CD4-positive, alpha-beta memory T cell (primary cell): ENCODE results near the gene RIMBP2. TPM values are rescaled to one million over a fixed set of nuclear protein-coding genes. Genes with fewer than 3 reads are reported as not detected.
A peak's percentile ranks its signal among the peaks of the same experiment; 100 is the strongest.

Experiments
- CTCF ChIA-PET: fragments of 350-600 bp; sonication (Branson Sonifier 250); formaldehyde crosslinking; loops from one replicate; lab custom pipeline; 2021; ENCODE audit warnings: inconsistent platforms; ENCODE audit not compliant: partially characterized antibody; lab: Charles Lee
- POLR2A ChIA-PET: fragments of 350-600 bp; sonication (Branson Sonifier 250); formaldehyde crosslinking; loops from one replicate; lab custom pipeline; 2021; ENCODE audit not compliant: partially characterized antibody; lab: Charles Lee
- DNase-seq, 5 donors: peaks; one replicate each; pipeline versions ENCODE4 v3.0.0 to v3.0.0-alpha.2; 2020 to 2022; ENCODE audit warnings: mixed read lengths in 1 of 5
- H3K27ac ChIP-seq: one replicate; pipeline ENCODE4 v1.7.0; 2013; ENCODE audit warnings: low read depth, low read length
- H3K27me3 ChIP-seq: 2 replicates; pipeline ENCODE4 v1.7.0; 2013; ENCODE audit warnings: mild to moderate bottlenecking, low read length, moderate library complexity; ENCODE audit not compliant: insufficient read depth
- H3K36me3 ChIP-seq: 2 replicates; pipeline ENCODE4 v1.7.0; 2013; ENCODE audit warnings: mild to moderate bottlenecking, low read length, moderate library complexity; ENCODE audit not compliant: insufficient read depth
- H3K4me1 ChIP-seq: 2 replicates; pipeline ENCODE4 v1.7.0; 2013; ENCODE audit warnings: mild to moderate bottlenecking, low read length, moderate library complexity; ENCODE audit not compliant: insufficient read depth
- H3K4me3 ChIP-seq, 2 donors: one replicate each; pipeline ENCODE4 v1.7.0; 2013; ENCODE audit warnings: low read length in 2 of 2, mild to moderate bottlenecking in 1 of 2
- H3K9me3 ChIP-seq, 2 donors: one replicate each; pipeline ENCODE4 v1.7.0; 2013; ENCODE audit warnings: low read length in 2 of 2, control low read depth in 1 of 2; ENCODE audit not compliant: control insufficient read depth in 1 of 2
- H3K27ac Mint-ChIP-seq, 7 donors: one replicate each; pipeline ENCODE4 v1.8.0; 2020 to 2021; ENCODE audit warnings: mixed read lengths in 7 of 7, mild to moderate bottlenecking in 6 of 7, inconsistent platforms in 3 of 7, moderate library complexity in 3 of 7
- H3K27me3 Mint-ChIP-seq, 2 donors: one replicate each; pipeline ENCODE4 v1.8.0; 2020 to 2021; ENCODE audit warnings: mixed read lengths in 2 of 2
- H3K36me3 Mint-ChIP-seq, 2 donors: one replicate each; pipeline ENCODE4 v1.8.0; 2020 to 2021; ENCODE audit warnings: mixed read lengths in 2 of 2, inconsistent platforms in 1 of 2, mild to moderate bottlenecking in 1 of 2
- H3K4me1 Mint-ChIP-seq, 4 donors: one replicate each; pipeline ENCODE4 v1.8.0; 2020 to 2021; ENCODE audit warnings: mixed read lengths in 4 of 4, mild to moderate bottlenecking in 1 of 4
- H3K4me3 Mint-ChIP-seq, 8 donors: one replicate each; pipeline ENCODE4 v1.8.0; 2020 to 2021; ENCODE audit warnings: mixed read lengths in 8 of 8, mild to moderate bottlenecking in 7 of 8, moderate library complexity in 6 of 8, inconsistent platforms in 3 of 8
- H3K9me3 Mint-ChIP-seq, 8 donors: one replicate each; pipeline ENCODE4 v1.8.0; 2020 to 2021; ENCODE audit warnings: mixed read lengths in 8 of 8, mild to moderate bottlenecking in 5 of 8, inconsistent platforms in 3 of 8, moderate library complexity in 1 of 8
- intact Hi-C: fragments of 100-400 bp; cut with micrococcal nuclease; formaldehyde crosslinking; loops from one replicate; pipeline ENCODE4 v1.15.1; 2023
- polyA plus RNA-seq, 2 donors: library from polyadenylated mRNA; unstranded; fragments of 300-500 nt; fragmentation: Illumina TruSeq; gene quantifications; one replicate each; pipeline ENCODE4 v1.2.3, GENCODE V29; 2021
- total RNA-seq, 2 experiments: library from RNA; stranded (reverse); gene quantifications; one replicate each; pipeline ENCODE4 v1.2.3, GENCODE V29; 2021

The RIMBP2 gene
- total and polyA plus RNA-seq, 4 experiments from 2014 or later = 0.20 TPM; not detected in 3

- Histone ChIP-seq H3K4me1 (no peaks in the 10 kb centered on the region), H3K36me3 (no peaks in the 10 kb centered on the region), H3K27ac (no peak overlapping the region), H3K4me3 (no peak overlapping the region), H3K27me3 (no peaks in the 10 kb centered on the region), H3K9me3 (no peaks in the 10 kb centered on the region)
- H3K36me3 Mint-ChIP-seq = no peaks in the 10 kb centered on the region
- ChIA-PET CTCF (interaction anchor here (0.6 kb wide), 1 partner anchor 20 kb away, joined by 4 read pairs; no protein-coding TSS in a partner anchor), POLR2A (no interaction called here)
- peaks cover 0 to 5% (median 0%) of the 10 kb centered on the region in 8 donors for H3K9me3 Mint-ChIP-seq
- H3K27ac Mint-ChIP-seq = no peak overlapping the region
- intact Hi-C loops = no loop called here
- no peaks in the 10 kb centered on the region for H3K4me1 Mint-ChIP-seq
- DNase-seq = no peak
- H3K27me3 Mint-ChIP-seq = peaks cover 0 to 1% of the 10 kb centered on the region in 2 donors
- H3K4me3 Mint-ChIP-seq = no peak overlapping the region
Measured at GRCh38 chr12:130444061-130444460, 272.0 kb downstream of the RIMBP2 start.

DNA sequence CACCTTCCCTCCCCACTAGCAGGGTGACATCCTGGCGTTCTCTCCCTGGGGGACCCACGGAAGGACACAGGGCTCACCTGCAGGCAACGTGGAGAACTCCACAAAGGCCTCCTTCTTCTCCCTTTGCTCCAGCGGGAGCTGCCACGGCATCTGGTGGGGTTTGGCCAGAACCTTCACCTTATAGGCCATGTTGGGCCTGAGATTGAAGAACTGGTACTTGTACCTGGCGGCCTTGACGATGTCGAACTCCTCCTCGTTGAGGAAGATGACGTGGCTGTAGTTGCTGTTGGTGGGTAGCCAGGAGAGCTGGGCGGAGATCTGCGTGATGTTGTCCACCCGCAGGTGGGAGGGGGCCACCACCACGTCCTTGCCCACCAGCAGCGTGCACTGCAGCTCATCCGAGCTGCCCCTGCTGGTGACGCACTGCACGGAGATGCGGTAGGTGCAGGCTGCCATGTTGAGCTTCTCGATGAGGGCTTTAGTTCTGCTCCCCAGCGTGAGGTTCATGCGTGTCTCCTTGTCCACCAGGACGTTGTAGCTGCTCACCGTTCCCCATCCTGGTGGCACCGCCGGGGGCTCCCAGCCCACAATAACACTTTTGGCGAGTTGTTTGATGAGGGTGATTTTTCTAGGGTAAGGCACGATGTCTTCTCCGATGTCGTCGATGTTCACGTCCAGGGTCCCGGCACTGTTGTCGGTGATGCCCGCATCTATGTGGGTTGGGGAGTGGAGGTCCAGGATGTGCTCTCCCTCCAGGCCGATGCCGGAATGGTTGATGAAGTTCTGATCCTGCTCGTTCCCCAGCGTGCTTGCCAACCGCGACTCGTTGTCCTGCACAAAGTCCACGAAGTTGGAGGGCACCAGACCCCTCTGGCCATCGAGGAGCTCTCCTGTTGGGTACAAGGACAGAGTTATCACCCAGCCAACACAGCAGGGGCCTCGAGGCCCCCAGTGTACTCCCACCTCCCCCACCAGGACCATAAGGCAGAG lies 274.0 kb downstream of the RIMBP2 start:
- POLR2A ChIA-PET = no interaction called here
- H3K36me3 Mint-ChIP-seq = no peaks in the 10 kb centered on the region
- Histone ChIP-seq H3K27ac (no peak overlapping the region), H3K4me1 (no peaks in the 10 kb centered on the region), H3K9me3 (no peaks in the 10 kb centered on the region), H3K27me3 (no peaks in the 10 kb centered on the region), H3K36me3 (no peaks in the 10 kb centered on the region), H3K4me3 (no peak overlapping the region)
- no peak overlapping the region for H3K4me3 Mint-ChIP-seq
- peaks cover 0 to 1% of the 10 kb centered on the region in 2 donors for H3K27me3 Mint-ChIP-seq
- intact Hi-C loops = no loop called here
- no peak overlapping the region for H3K27ac Mint-ChIP-seq
- no peak for DNase-seq
- no peaks in the 10 kb centered on the region for H3K4me1 Mint-ChIP-seq
- CTCF ChIA-PET = no interaction called here
- peaks cover 0 to 4% (median 0%) of the 10 kb centered on the region in 8 donors for H3K9me3 Mint-ChIP-seq

GRCh38 chr12:130440411-130441080 lies 275.6 kb downstream of the RIMBP2 start:
- Histone ChIP-seq H3K9me3 (no peaks in the 10 kb centered on the region), H3K4me1 (no peaks in the 10 kb centered on the region), H3K4me3 (no peak overlapping the region), H3K27me3 (no peaks in the 10 kb centered on the region), H3K36me3 (no peaks in the 10 kb centered on the region), H3K27ac (no peak overlapping the region)
- Mint-ChIP-seq H3K9me3 (peaks cover 0 to 4% (median 0%) of the 10 kb centered on the region in 8 donors), H3K4me1 (no peaks in the 10 kb centered on the region), H3K27me3 (peaks cover 0 to 1% of the 10 kb centered on the region in 2 donors), H3K36me3 (no peaks in the 10 kb centered on the region), H3K4me3 (no peak overlapping the region), H3K27ac (peak overlapping the region in 1 of 7 donors; percentile 22)
- ChIA-PET CTCF (no interaction called here), POLR2A (no interaction called here)
- intact Hi-C loops = no loop called here
- DNase-seq = no peak

DNA sequence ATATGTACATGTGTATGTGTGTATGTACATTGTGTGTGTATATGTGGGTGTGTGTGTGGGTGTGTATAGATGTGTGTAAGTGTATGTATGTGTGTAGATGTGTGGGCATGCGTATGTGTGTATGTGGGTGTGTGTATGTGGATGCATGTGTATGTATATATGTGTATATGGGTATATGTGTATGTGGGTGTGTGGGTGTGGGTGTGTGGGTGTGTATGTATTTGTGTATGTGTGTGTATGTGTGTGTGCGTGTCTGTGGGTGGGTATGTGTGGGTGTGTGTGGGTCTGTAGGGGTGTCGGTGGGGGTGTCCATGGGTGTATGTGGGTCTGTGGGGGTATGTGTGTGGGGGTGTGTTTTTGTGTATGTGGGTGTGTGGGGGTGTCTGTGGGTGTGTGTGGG lies 276.8 kb downstream of the RIMBP2 start:
- H3K27ac Mint-ChIP-seq = no peak overlapping the region

DNA sequence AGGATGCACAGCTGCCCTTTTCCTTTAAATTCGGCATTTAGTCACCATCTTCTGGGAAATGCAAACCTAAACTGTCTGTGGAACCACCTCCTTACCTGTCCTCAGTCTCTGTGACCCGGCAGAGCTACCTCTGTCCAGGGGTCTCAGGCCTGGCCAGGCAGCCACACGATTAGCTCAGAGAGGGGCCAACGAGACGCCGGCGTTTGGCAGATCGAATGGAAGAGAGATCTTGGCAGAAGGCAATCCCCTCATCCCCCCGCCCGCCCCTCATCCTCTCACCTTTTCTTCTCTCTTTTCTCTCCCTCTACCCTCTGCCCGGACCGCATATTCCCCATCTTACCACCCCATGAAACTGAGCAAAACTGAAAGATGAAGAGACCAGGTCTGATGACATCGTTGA lies 277.4 kb downstream of the RIMBP2 start:
- ChIA-PET CTCF (no interaction called here), POLR2A (no interaction called here)
- Histone ChIP-seq H3K36me3 (no peaks in the 10 kb centered on the region), H3K27me3 (no peaks in the 10 kb centered on the region), H3K4me1 (no peaks in the 10 kb centered on the region), H3K27ac (no peak overlapping the region), H3K9me3 (no peaks in the 10 kb centered on the region), H3K4me3 (no peak overlapping the region)
- intact Hi-C loops = no loop called here
- no peaks in the 10 kb centered on the region for H3K36me3 Mint-ChIP-seq
- H3K9me3 Mint-ChIP-seq = peaks cover 0 to 4% (median 0%) of the 10 kb centered on the region in 8 donors
- no peak overlapping the region for H3K4me3 Mint-ChIP-seq
- no peak overlapping the region for H3K27ac Mint-ChIP-seq
- H3K4me1 Mint-ChIP-seq = no peaks in the 10 kb centered on the region
- peaks cover 0 to 1% of the 10 kb centered on the region in 2 donors for H3K27me3 Mint-ChIP-seq
- no peak for DNase-seq

More for the DNA sequence above, 276.8 kb downstream of the RIMBP2 start:
- ChIA-PET CTCF (no interaction called here), POLR2A (no interaction called here)
- H3K4me3 Mint-ChIP-seq = no peak overlapping the region
- H3K9me3 Mint-ChIP-seq = peaks cover 0 to 4% (median 0%) of the 10 kb centered on the region in 8 donors
- Histone ChIP-seq H3K4me3 (no peak overlapping the region), H3K4me1 (no peaks in the 10 kb centered on the region), H3K27ac (no peak overlapping the region), H3K36me3 (no peaks in the 10 kb centered on the region), H3K27me3 (no peaks in the 10 kb centered on the region), H3K9me3 (no peaks in the 10 kb centered on the region)
- intact Hi-C loops = no loop called here
- DNase-seq = no peak
- peaks cover 0 to 1% of the 10 kb centered on the region in 2 donors for H3K27me3 Mint-ChIP-seq
- no peaks in the 10 kb centered on the region for H3K36me3 Mint-ChIP-seq
- no peaks in the 10 kb centered on the region for H3K4me1 Mint-ChIP-seq

- Histone ChIP-seq H3K27ac (no peak overlapping the region), H3K36me3 (no peaks in the 10 kb centered on the region), H3K9me3 (no peaks in the 10 kb centered on the region), H3K4me3 (no peak overlapping the region), H3K27me3 (no peaks in the 10 kb centered on the region), H3K4me1 (no peaks in the 10 kb centered on the region)
- ChIA-PET CTCF (no interaction called here), POLR2A (no interaction called here)
- Mint-ChIP-seq H3K9me3 (peaks cover 0 to 4% (median 0%) of the 10 kb centered on the region in 8 donors), H3K36me3 (no peaks in the 10 kb centered on the region), H3K4me3 (no peak overlapping the region), H3K27ac (no peak overlapping the region), H3K27me3 (peaks cover 0 to 1% of the 10 kb centered on the region in 2 donors), H3K4me1 (no peaks in the 10 kb centered on the region)
- intact Hi-C loops = no loop called here
- DNase-seq = no peak
Measured at GRCh38 chr12:130438243-130438620, 277.9 kb downstream of the RIMBP2 start.

DNA sequence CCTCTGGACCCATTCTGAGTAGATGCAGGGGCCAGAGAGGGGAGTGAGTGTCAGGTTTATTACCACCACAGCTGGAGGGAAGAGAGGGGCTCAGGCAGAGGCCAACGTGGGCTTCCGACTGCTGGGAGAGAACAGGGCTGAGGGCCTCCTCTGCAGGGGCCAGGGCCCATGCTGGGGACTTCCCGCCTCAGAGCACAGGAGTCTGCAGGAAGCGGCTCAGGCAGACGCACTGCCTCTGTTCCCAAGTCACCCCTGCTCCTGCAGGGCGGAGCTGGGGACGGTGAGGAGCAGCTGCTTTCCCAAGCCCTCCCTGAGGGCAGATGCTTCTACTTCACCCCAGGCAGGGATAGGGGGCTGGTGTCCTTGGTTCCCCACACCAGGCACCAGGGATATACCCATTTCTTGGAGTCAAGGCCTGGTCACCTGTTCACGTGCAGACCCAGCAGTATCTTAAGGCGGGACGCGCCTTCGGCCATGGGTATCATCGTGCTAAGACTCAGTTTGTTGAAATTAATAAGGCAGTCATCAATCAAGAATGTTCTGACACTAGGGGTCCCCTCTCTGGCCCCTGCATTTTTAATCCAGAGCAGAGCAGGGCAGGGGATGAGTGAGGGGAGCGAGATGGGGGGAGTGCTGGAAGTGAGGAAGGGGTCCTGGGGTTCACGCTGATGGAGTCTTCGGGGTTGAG lies 278.4 kb downstream of the RIMBP2 start:
- no peaks in the 10 kb centered on the region for H3K27me3 Mint-ChIP-seq
- no peaks in the 10 kb centered on the region for H3K4me1 ChIP-seq
- H3K27ac Mint-ChIP-seq = peak overlapping the region in 1 of 7 donors; percentile 42
- no peaks in the 10 kb centered on the region for H3K4me1 Mint-ChIP-seq
- intact Hi-C loops = no loop called here
- H3K36me3 ChIP-seq = no peaks in the 10 kb centered on the region
- CTCF ChIA-PET = no interaction called here
- no peaks in the 10 kb centered on the region for H3K9me3 ChIP-seq
- no peak overlapping the region for H3K27ac ChIP-seq
- H3K4me3 ChIP-seq = no peak overlapping the region
- no peaks in the 10 kb centered on the region for H3K36me3 Mint-ChIP-seq
- no peaks in the 10 kb centered on the region for H3K27me3 ChIP-seq
- H3K9me3 Mint-ChIP-seq = peaks cover 0 to 4% (median 0%) of the 10 kb centered on the region in 8 donors
- POLR2A ChIA-PET = no interaction called here
- no peak overlapping the region for H3K4me3 Mint-ChIP-seq
- DNase-seq = no peak
